ENCODE results near the gene ZNF460. TPM values are rescaled to one million over a fixed set of nuclear protein-coding genes. Genes with fewer than 3 reads are reported as not detected.

The ZNF460 gene
- total and polyA plus RNA-seq, 2 of the 13 experiments (the other 11 are each of a cell fraction or from before 2014, with no cell fraction given) = 14.5 to 44.8 TPM

- CTCF ChIA-PET (ENCODE audit: low intra/inter-chr PET ratio, low total read pairs) = no interaction called here
- Histone ChIP-seq H3K27ac (ENCODE audit: extremely low read length, insufficient read depth, low read length) (peak overlapping the region; percentile 98), H3K27me3 (ENCODE audit: control insufficient read depth in 1 of 2, insufficient read depth in 2 of 2, low read length in 2 of 2) (no peaks in the 10 kb centered on the region; a peak in 1 of 5 replicates), H3K4me2 (ENCODE audit: low read depth, low read length) (peak overlapping the region; percentile 92), H3K79me2 (ENCODE audit: insufficient read depth, low read length) (peaks cover 43% of the 10 kb centered on the region), H2AFZ (ENCODE audit: low read length) (no peak overlapping the region), H4K20me1 (ENCODE audit: insufficient read depth, low read length) (peaks cover 23% of the 10 kb centered on the region), H3K4me1 (ENCODE audit: insufficient read depth, low read length) (peaks cover 61% of the 10 kb centered on the region), H3K9ac (ENCODE audit: insufficient read depth, low read depth, low read length) (peak overlapping the region; percentile 100), H3K4me3 (replicated peaks in 1 of 3; ENCODE audit: insufficient read depth in 1 of 3, low read depth in 2 of 3, low read length in 3 of 3) (peak overlapping the region; percentile 79 to 95 (median 87)), H3K9me3 (ENCODE audit: low read length) (no peaks in the 10 kb centered on the region), H3K36me3 (replicated peaks in 1 of 2; ENCODE audit: control insufficient read depth in 1 of 2, insufficient read depth in 2 of 2, low read length in 2 of 2) (peaks cover 6 to 10% of the 10 kb centered on the region in 2 experiments; a peak in 4 of 5 replicates)
- ATAC-seq (peak; percentile 94), FAIRE-seq (peak; percentile 97), DNase-seq (ENCODE audit: low spot score) (peak; percentile 95)
- POLR2A ChIA-PET = no interaction called here
- in situ Hi-C loops (cut with HindIII; ENCODE audit: extremely low pct_ligation_motif_present, low pct_unique_long_range_greater_than_20kb) = loop anchor here (5.0 kb wide), 1 partner anchor 37 kb away; the partner anchor contains the start of gene ZNF805
- BruUV-seq (replicated peaks) = TSS peak; percentile 83
- intact Hi-C loops (cut with micrococcal nuclease; ENCODE audit: unreplicated experiment) = loop anchor here (1.0 to 2.0 kb wide), 2 partner anchors 39 to 83 kb away; partner anchors contain the start of genes TRAPPC2B, ZNF547 and ZNF805
- 14% methylated on average over 18 of the region's 25 CpGs for WGBS (ENCODE audit: low lambda C conversion rate)
- TF ChIP-seq AFF4 (CRISPR knock-in tag; IDR thresholded peaks at IDR 0.05) (no peak), ZNF251 (CRISPR knock-in tag; IDR thresholded peaks at IDR 0.05) (no peak), ZKSCAN8 (CRISPR knock-in tag; IDR thresholded peaks at IDR 0.05; ENCODE audit: borderline replicate concordance) (peak; percentile 64; the same call in 1 of the 2 replicates), NFYB (CRISPR knock-in tag; IDR thresholded peaks at IDR 0.05) (no peak), RORA (CRISPR knock-in tag; IDR thresholded peaks at IDR 0.05) (no peak), ELK4 (CRISPR knock-in tag; IDR thresholded peaks at IDR 0.05; ENCODE audit: borderline replicate concordance) (no peak; the same call in 1 of the 2 replicates), E2F1 (CRISPR knock-in tag; IDR thresholded peaks at IDR 0.05) (peak; percentile 50; the same call in 1 of the 2 replicates), FOSL1 (CRISPR knock-in tag; IDR thresholded peaks at IDR 0.05; ENCODE audit: borderline replicate concordance) (no peak), ARID4A (CRISPR knock-in tag; IDR thresholded peaks at IDR 0.05; ENCODE audit: borderline replicate concordance) (no peak; the same call in 1 of the 2 replicates)
Observed at GRCh38 chr19:57279418-57280164, 694 bp upstream of the ZNF460 start.
